Measurements from ENCODE around the gene UBA5.

DNA sequence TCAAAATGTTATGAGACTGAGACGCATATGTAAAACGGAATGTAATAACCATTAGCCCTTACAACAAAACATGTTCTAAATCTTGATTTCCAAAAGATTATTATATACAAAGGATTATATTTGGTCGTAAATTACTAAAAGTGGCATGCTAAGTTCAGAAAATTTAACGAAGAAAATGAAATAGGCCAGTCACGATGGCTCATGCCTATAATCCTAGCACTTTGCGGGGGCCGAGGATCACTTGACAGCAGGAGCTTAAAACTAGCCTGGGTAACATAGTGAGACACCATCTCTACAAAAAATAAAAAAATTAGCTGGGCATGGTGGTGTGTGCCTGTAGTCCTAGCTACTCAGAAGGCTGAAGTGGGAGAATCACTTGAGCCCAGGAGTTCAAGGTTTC is 29.5 kb upstream of the UBA5 start:
- TF ChIP-seq, protein P1, sequence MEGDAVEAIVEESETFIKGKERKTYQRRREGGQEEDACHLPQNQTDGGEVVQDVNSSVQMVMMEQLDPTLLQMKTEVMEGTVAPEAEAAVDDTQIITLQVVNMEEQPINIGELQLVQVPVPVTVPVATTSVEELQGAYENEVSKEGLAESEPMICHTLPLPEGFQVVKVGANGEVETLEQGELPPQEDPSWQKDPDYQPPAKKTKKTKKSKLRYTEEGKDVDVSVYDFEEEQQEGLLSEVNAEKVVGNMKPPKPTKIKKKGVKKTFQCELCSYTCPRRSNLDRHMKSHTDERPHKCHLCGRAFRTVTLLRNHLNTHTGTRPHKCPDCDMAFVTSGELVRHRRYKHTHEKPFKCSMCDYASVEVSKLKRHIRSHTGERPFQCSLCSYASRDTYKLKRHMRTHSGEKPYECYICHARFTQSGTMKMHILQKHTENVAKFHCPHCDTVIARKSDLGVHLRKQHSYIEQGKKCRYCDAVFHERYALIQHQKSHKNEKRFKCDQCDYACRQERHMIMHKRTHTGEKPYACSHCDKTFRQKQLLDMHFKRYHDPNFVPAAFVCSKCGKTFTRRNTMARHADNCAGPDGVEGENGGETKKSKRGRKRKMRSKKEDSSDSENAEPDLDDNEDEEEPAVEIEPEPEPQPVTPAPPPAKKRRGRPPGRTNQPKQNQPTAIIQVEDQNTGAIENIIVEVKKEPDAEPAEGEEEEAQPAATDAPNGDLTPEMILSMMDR (IDR thresholded peaks at IDR 0.05), result no peak
- TF ChIP-seq POLR2A (IDR thresholded peaks at IDR 0.05), result no peak

Data from thyroid gland (tissue), 4 donors.